Measurements from ENCODE around the gene ZNF407.

DNA sequence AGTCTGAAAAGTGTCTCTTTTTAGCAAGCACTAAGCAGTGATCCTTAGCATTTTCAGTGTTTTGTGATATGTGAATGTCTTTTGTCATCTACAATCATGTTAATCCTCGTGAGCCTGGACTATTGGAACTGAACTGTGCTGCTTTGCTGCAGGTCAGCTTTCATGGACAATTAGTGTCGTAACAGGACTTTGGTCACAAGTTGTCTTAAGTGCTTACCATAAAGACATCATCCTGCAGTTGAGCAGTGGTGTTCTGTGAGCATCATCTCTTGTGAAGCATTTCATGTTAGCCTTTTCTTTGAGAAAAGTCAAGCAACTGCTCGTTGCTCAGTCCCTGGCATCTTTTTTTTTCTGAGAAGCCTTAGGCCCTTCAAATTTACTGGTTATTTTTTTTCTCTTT, 135.9 kb downstream of the ZNF407 start:
- no peak for TF ChIP-seq ZNF274 (IDR thresholded peaks at IDR 0.05; ENCODE audit: low read depth, low read length)
- TF ChIP-seq SUZ12 (IDR thresholded peaks at IDR 0.05; ENCODE audit: extremely low read depth, insufficient read depth, insufficient read length) = no peak
- TF ChIP-seq YY1 (IDR thresholded peaks at IDR 0.05; ENCODE audit: insufficient read depth, insufficient read length) = no peak

Data from NT2/D1 (cell line).